ENCODE results near the gene AP4E1. TPM values are rescaled to one million over a fixed set of nuclear protein-coding genes. Genes with fewer than 3 reads are reported as not detected.
"Not testable (repeated sequence)": the region's sequence is repeated elsewhere in the genome, so short reads cannot be mapped to it uniquely, and the experiment has no call there.

Gene AP4E1
- total RNA-seq, 4 donors from 2014 or later = 10.2 to 15.3 (median 12.6) TPM

- TF ChIP-seq, protein P1, sequence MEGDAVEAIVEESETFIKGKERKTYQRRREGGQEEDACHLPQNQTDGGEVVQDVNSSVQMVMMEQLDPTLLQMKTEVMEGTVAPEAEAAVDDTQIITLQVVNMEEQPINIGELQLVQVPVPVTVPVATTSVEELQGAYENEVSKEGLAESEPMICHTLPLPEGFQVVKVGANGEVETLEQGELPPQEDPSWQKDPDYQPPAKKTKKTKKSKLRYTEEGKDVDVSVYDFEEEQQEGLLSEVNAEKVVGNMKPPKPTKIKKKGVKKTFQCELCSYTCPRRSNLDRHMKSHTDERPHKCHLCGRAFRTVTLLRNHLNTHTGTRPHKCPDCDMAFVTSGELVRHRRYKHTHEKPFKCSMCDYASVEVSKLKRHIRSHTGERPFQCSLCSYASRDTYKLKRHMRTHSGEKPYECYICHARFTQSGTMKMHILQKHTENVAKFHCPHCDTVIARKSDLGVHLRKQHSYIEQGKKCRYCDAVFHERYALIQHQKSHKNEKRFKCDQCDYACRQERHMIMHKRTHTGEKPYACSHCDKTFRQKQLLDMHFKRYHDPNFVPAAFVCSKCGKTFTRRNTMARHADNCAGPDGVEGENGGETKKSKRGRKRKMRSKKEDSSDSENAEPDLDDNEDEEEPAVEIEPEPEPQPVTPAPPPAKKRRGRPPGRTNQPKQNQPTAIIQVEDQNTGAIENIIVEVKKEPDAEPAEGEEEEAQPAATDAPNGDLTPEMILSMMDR (IDR thresholded peaks at IDR 0.05) = no peak
- no peak for TF ChIP-seq POLR2A (IDR thresholded peaks at IDR 0.05)
- TF ChIP-seq EP300 (IDR thresholded peaks at IDR 0.05) = no peak
Measured at GRCh38 chr15:50945725-50946124, 37.2 kb downstream of the AP4E1 start.

GRCh38 chr15:50950745-50951144, 42.3 kb downstream of the AP4E1 start:
- H3K9me3 ChIP-seq; H3K27me3 ChIP-seq; DNase-seq (ENCODE audit: low spot score in 2 of 2); H3K4me3 ChIP-seq; H3K27ac ChIP-seq; H3K4me1 ChIP-seq: not testable (repeated sequence)
- 97 to 98% methylated on average over 3 of the region's 3 CpGs for WGBS, 2 donors
- peaks cover 0 to 82% (median 17%) of the 10 kb centered on the region in 3 donors for H3K36me3 ChIP-seq

More at GRCh38 chr15:50945725-50946124, 37.2 kb downstream of the AP4E1 start:
- H3K4me1 ChIP-seq = no peaks in the 10 kb centered on the region
- H3K36me3 ChIP-seq = peaks cover 4 to 68% (median 8%) of the 10 kb centered on the region in 3 donors
- WGBS, 2 donors = 22 to 27% methylated on average over 3 of the region's 3 CpGs
- H3K4me3 ChIP-seq = no peak overlapping the region
- H3K9me3 ChIP-seq = peaks cover 0 to 2% (median 0%) of the 10 kb centered on the region in 4 donors
- H3K27me3 ChIP-seq = no peaks in the 10 kb centered on the region
- H3K27ac ChIP-seq = no peak overlapping the region
- no peak for DNase-seq (ENCODE audit: low spot score in 2 of 2)

DNA sequence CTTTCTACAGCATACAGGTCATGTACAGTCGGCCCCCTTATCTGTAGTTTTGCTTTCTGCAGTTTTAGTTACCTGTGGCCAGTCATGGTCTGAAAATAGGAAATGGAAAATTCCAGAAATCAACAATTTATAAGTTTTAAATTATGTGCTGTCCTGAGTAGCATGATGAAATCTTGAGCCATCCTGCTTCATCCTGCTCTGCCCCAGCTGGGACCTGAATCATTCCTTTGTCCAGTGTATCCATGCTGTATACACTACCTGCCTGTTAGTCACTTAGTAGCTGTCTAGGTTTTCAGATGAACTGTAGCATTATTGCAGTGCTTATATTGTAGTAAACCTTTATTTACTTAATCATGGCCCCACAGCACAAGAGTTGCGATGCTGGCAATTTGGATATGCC, 44.8 kb downstream of the AP4E1 start:
- peaks cover 0 to 2% (median 0%) of the 10 kb centered on the region in 4 donors for H3K9me3 ChIP-seq
- DNase-seq (ENCODE audit: low spot score in 2 of 2) = no peak
- H3K4me3 ChIP-seq = no peak overlapping the region
- no peak overlapping the region for H3K27ac ChIP-seq
- WGBS, 2 donors = 90 to 96% methylated on average over 2 of the region's 2 CpGs
- TF ChIP-seq, protein P1 (IDR thresholded peaks at IDR 0.05) = no peak
- TF ChIP-seq POLR2A (IDR thresholded peaks at IDR 0.05) = no peak
- no peak for TF ChIP-seq EP300 (IDR thresholded peaks at IDR 0.05)
- H3K4me1 ChIP-seq = no peaks in the 10 kb centered on the region
- H3K27me3 ChIP-seq = no peaks in the 10 kb centered on the region
- H3K36me3 ChIP-seq = peaks cover 3 to 98% (median 34%) of the 10 kb centered on the region in 3 donors

DNA sequence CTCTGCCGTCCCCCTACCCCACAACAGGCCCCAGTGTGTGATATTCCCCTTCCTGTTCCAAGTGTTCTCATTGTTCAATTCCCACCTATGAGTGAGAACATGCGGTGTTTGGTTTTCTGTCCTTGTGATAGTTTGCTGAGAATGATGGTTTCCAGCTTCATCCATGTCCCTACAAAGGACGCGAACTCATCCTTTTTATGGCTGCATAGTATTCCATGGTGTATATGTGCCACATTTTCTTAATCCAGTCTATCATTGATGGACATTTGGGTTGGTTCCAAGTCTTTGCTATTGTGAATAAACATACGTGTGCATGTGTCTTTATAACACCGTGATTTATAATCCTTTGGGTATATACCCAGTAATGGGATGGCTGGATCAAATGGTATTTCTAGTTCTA, 46.4 kb downstream of the AP4E1 start:
- H3K9me3 ChIP-seq; DNase-seq (ENCODE audit: low spot score in 2 of 2); H3K4me3 ChIP-seq; H3K27me3 ChIP-seq; H3K27ac ChIP-seq; H3K4me1 ChIP-seq: not testable (repeated sequence)
- WGBS, 2 donors = 96 to 99% methylated on average over 6 of the region's 6 CpGs
- peaks cover 5 to 100% (median 41%) of the 10 kb centered on the region in 3 donors for H3K36me3 ChIP-seq

DNA sequence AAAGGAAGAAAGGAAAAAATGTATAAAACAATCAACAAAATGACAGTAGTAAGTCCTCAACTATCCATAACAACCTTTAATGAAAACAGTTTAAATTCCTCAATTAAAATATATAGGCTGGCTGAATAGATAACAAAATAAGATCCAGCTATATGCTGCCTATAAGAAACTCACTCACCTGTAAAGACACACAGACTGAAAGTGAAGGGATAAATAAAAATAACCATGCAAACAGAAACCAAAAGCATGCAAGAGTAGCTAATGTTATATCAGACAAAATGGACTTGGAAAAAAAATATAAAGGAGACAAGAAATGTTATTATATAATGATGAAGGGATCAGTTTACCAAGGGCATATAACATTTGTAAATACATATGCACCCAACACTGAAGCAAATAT, 51.2 kb downstream of the AP4E1 start:
- peaks cover 5 to 85% (median 31%) of the 10 kb centered on the region in 3 donors for H3K36me3 ChIP-seq
- no peak overlapping the region for H3K27ac ChIP-seq
- H3K9me3 ChIP-seq = peaks cover 0 to 38% (median 13%) of the 10 kb centered on the region in 4 donors
- no peak overlapping the region for H3K4me3 ChIP-seq
- H3K27me3 ChIP-seq = no peaks in the 10 kb centered on the region
- DNase-seq (ENCODE audit: low spot score in 2 of 2) = no peak
- TF ChIP-seq, protein P1 (IDR thresholded peaks at IDR 0.05) = no peak
- TF ChIP-seq POLR2A (IDR thresholded peaks at IDR 0.05) = no peak
- no peaks in the 10 kb centered on the region for H3K4me1 ChIP-seq

DNA sequence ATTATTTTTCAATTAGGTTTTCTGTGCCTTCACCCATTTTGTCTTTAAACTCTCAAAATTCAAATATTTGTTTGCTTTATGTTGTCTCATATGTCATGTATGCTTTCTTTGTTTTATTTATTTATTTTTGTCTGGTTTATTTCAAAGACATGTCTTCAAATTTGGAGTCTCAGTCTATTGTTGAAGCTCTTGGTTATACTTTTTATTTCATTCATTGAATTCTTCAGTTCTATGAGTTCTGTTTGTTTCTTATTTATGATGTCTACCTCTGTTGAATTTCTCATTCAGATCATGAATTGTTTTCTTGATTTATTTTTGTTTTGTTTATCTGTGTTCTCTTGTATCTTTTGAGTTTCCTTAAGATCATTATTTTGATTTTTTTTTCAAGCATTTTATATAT, 55.6 kb downstream of the AP4E1 start:
- Histone ChIP-seq H3K9me3 (peaks cover 0 to 82% (median 13%) of the 10 kb centered on the region in 4 donors), H3K36me3 (peaks cover 0 to 85% (median 12%) of the 10 kb centered on the region in 3 donors), H3K4me3 (no peak overlapping the region), H3K4me1 (no peaks in the 10 kb centered on the region), H3K27me3 (no peaks in the 10 kb centered on the region), H3K27ac (no peak overlapping the region)
- no peak for DNase-seq (ENCODE audit: low spot score in 2 of 2)
- TF ChIP-seq EP300 (IDR thresholded peaks at IDR 0.05) (no peak), POLR2A (IDR thresholded peaks at IDR 0.05) (no peak)
- TF ChIP-seq, protein P1 (IDR thresholded peaks at IDR 0.05) = no peak

Data from tibial nerve (tissue), 4 donors.